PFSK-1 (cell line): ENCODE results near the gene IQSEC3.

Experiments
- FOXP2 ChIP-seq: optimal IDR thresholded peaks from 2 replicates; pipeline ENCODE3; 2011; ENCODE audit warnings: borderline replicate concordance, control low read depth, inconsistent platforms; ENCODE audit not compliant: insufficient read depth; ENCODE audit errors: extremely low read length, extremely low read depth
- POLR2AphosphoS5 ChIP-seq: IDR thresholded peaks from 2 replicates; pipeline ENCODE4 v1.6.1; 2012; ENCODE audit warnings: low read depth, mild to moderate bottlenecking, control low read depth, low read length, moderate library complexity
- REST ChIP-seq, 2 experiments: IDR thresholded peaks; 2 replicates each; pipeline versions ENCODE4 v1.6.1 to v1.8.0; 2011 to 2012; ENCODE audit warnings: low read depth in 2 of 2, low read length in 2 of 2, control low read depth in 1 of 2, inconsistent platforms in 1 of 2, mild to moderate bottlenecking in 1 of 2, moderate library complexity in 1 of 2; ENCODE audit not compliant: insufficient read depth in 1 of 2
- SIN3A ChIP-seq: IDR thresholded peaks from 2 replicates; pipeline ENCODE4 v1.6.1; 2012; ENCODE audit warnings: mild to moderate bottlenecking, low read length, moderate library complexity, borderline replicate concordance; ENCODE audit not compliant: insufficient read depth
- TAF1 ChIP-seq: IDR thresholded peaks from 2 replicates; pipeline ENCODE4 v1.6.1; 2012; ENCODE audit warnings: low read length, control low read depth, borderline replicate concordance; ENCODE audit not compliant: insufficient read depth

The IQSEC3 gene

DNA sequence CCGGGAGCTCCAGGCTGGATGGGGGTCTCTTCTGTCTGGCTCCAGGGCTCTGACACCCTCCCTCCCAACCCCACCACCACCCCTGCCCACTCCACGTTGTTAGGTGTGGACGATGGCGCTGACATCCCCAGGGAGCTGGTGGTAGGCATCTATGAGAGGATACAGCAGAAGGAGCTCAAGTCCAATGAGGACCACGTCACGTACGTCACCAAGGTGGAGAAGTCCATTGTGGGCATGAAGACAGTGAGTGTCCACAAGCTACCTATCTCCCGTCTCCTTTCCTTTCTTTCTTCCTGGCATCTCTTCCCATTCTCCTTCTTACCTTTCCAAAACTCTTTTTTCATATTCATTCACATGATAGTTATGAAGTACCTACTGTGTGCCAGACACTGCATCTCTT lies 95.3 kb downstream of the IQSEC3 start:
- TF ChIP-seq FOXP2 (no peak), TAF1 (no peak), POLR2AphosphoS5 (no peak), REST (IDR thresholded peaks at IDR 0.05; ENCODE audit: insufficient read depth in 1 of 2, low read depth in 2 of 2, low read length in 2 of 2) (no peak), SIN3A (no peak)

DNA sequence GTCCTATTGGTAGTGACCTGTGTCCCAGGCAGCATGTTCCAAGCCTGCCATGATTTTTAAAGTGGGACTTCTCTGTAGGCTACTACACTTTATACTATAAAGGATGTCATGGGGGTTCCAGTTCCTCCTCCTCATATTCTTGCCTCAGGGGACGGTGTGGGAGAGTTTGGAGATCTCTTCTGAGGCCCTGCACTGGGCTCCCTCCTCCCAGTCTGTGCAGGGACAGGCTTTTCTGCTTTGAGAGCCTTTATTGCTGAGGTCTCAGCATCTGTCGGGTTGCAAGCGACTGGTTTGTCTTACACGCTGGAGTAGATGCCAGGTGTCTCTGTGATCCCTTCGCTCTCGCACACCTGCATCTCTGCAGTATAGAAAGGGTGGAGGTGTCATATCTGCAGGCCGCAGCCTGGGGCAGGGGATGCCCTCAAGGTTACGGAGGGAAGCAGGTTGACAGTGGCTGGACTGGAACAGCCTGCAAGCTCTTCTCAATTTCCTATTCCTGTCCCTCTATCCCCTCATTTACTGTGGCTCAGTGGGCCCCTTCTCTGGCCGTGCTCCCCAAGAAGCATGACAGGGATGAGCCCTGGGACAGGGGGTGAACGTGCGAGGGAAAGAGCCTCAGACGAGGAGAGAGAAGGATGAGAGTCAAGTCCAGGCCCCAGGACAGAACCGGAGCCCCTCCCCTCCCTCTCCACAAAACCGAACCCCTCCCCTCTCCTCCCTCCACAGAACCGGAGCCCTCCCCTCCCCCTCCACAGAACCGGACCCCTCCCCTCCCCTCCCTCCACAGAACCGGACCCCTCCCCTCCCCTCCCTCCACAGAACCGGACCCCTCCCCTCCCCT lies 96.1 kb downstream of the IQSEC3 start:
- TF ChIP-seq SIN3A: no peak
- no peak for TF ChIP-seq TAF1
- no peak for TF ChIP-seq FOXP2
- no peak for TF ChIP-seq REST (IDR thresholded peaks at IDR 0.05; ENCODE audit: insufficient read depth in 1 of 2, low read depth in 2 of 2, low read length in 2 of 2)
- TF ChIP-seq POLR2AphosphoS5: no peak

- TF ChIP-seq TAF1 (no peak), POLR2AphosphoS5 (no peak), FOXP2 (no peak), REST (IDR thresholded peaks at IDR 0.05; ENCODE audit: insufficient read depth in 1 of 2, low read depth in 2 of 2, low read length in 2 of 2) (no peak), SIN3A (no peak)
Measured at GRCh38 chr12:163406-163986, 96.9 kb downstream of the IQSEC3 start.

GRCh38 chr12:164207-164606 lies 97.6 kb downstream of the IQSEC3 start:
- TF ChIP-seq FOXP2 (no peak), POLR2AphosphoS5 (no peak), TAF1 (no peak), REST (IDR thresholded peaks at IDR 0.05; ENCODE audit: insufficient read depth in 1 of 2, low read depth in 2 of 2, low read length in 2 of 2) (no peak)
